Type B pancreatic cell (in vitro differentiated cells): ENCODE data around the gene CDC42EP3. TPM values are rescaled to one million over a fixed set of nuclear protein-coding genes. Genes with fewer than 3 reads are reported as not detected.

ENCODE experiments used
- DNase-seq: peaks from one replicate; pipeline ENCODE4 v3.0.0; 2021; ENCODE audit warnings: mixed read lengths; ENCODE audit not compliant: unreplicated experiment; ENCODE audit errors: extremely low spot score
- H3K27ac Mint-ChIP-seq: 2 replicates; pipeline ENCODE4 v1.8.0; 2021; ENCODE audit warnings: mild to moderate bottlenecking, mixed read lengths
- H3K27me3 Mint-ChIP-seq: 2 replicates; pipeline ENCODE4 v1.8.0; 2021; ENCODE audit warnings: mixed read lengths
- H3K36me3 Mint-ChIP-seq: 2 replicates; pipeline ENCODE4 v1.8.0; 2021; ENCODE audit warnings: mixed read lengths
- H3K4me1 Mint-ChIP-seq: one replicate; pipeline ENCODE4 v1.8.0; 2021; ENCODE audit warnings: mixed read lengths; ENCODE audit not compliant: unreplicated experiment
- H3K4me3 Mint-ChIP-seq: 2 replicates; pipeline ENCODE4 v1.8.0; 2021; ENCODE audit warnings: mild to moderate bottlenecking, mixed read lengths
- H3K9me3 Mint-ChIP-seq: 2 replicates; pipeline ENCODE4 v1.8.0; 2021; ENCODE audit warnings: mixed read lengths
- total RNA-seq: library from RNA; stranded (reverse); gene quantifications from 2 replicates; pipeline ENCODE4 v1.2.1, GENCODE V29; 2021; ENCODE audit warnings: low replicate concordance
- TF ChIP-seq, protein P1 (sequence below): fragments of 200-600 bp; sonication (generic); conservative IDR thresholded peaks from 2 replicates; pipeline ENCODE4 v1.5.0; 2021; ENCODE audit warnings: antibody characterized with exemption, mild to moderate bottlenecking

The CDC42EP3 gene
- total RNA-seq, 1 donor from 2014 or later = 43.7 TPM

- TF ChIP-seq, protein P1, sequence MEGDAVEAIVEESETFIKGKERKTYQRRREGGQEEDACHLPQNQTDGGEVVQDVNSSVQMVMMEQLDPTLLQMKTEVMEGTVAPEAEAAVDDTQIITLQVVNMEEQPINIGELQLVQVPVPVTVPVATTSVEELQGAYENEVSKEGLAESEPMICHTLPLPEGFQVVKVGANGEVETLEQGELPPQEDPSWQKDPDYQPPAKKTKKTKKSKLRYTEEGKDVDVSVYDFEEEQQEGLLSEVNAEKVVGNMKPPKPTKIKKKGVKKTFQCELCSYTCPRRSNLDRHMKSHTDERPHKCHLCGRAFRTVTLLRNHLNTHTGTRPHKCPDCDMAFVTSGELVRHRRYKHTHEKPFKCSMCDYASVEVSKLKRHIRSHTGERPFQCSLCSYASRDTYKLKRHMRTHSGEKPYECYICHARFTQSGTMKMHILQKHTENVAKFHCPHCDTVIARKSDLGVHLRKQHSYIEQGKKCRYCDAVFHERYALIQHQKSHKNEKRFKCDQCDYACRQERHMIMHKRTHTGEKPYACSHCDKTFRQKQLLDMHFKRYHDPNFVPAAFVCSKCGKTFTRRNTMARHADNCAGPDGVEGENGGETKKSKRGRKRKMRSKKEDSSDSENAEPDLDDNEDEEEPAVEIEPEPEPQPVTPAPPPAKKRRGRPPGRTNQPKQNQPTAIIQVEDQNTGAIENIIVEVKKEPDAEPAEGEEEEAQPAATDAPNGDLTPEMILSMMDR = no peak
- peaks cover 4% of the 10 kb centered on the region for H3K36me3 Mint-ChIP-seq
- H3K4me3 Mint-ChIP-seq = peak overlapping the region; percentile 35
- no peak for DNase-seq
- H3K27me3 Mint-ChIP-seq = no peaks in the 10 kb centered on the region
- H3K9me3 Mint-ChIP-seq = peaks cover 6% of the 10 kb centered on the region
- H3K4me1 Mint-ChIP-seq = peaks cover 34% of the 10 kb centered on the region
- H3K27ac Mint-ChIP-seq = peak overlapping the region; percentile 83
Measured at GRCh38 chr2:37706334-37707183, 35.1 kb upstream of the CDC42EP3 start.

- Mint-ChIP-seq H3K27me3 (no peaks in the 10 kb centered on the region), H3K4me3 (no peak overlapping the region), H3K27ac (no peak overlapping the region), H3K4me1 (peaks cover 25% of the 10 kb centered on the region), H3K36me3 (peaks cover 4% of the 10 kb centered on the region), H3K9me3 (peaks cover 11% of the 10 kb centered on the region)
- TF ChIP-seq, protein P1 = no peak
- no peak for DNase-seq
Measured at GRCh38 chr2:37705191-37705590, 33.7 kb upstream of the CDC42EP3 start.

DNA sequence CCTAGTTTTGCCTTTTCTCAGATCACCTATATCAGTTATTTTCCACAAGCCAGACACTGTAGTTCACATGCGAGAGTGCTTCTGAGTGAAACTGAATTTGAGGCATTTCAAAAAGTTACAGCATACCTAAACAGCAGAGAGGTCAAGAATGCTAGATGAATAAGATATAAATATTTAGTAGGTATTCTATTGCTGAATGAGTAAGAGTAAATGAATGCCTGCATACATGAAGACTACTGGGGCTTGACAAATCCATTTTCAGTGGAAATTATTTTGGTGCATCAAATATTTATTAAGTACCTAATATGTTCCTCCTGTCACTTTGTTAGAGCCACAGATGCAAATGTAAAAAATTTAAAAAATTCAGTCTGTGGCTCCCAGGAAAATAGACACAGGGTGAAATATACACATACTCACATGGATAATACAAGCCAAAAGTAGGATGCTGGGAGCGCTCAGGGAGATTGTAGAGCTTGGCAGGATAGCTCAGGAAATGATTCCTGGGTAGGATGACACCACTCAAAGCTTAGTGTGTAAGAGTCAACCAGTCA is 27.6 kb upstream of the CDC42EP3 start:
- Mint-ChIP-seq H3K27ac (no peak overlapping the region), H3K36me3 (peaks cover 4% of the 10 kb centered on the region), H3K4me3 (no peak overlapping the region), H3K27me3 (no peaks in the 10 kb centered on the region), H3K4me1 (no peaks in the 10 kb centered on the region), H3K9me3 (peaks cover 11% of the 10 kb centered on the region)
- DNase-seq = no peak
- TF ChIP-seq, protein P1 = no peak

- no peak for DNase-seq
- no peaks in the 10 kb centered on the region for H3K36me3 Mint-ChIP-seq
- H3K27me3 Mint-ChIP-seq = no peaks in the 10 kb centered on the region
- no peak overlapping the region for H3K27ac Mint-ChIP-seq
- H3K9me3 Mint-ChIP-seq = no peaks in the 10 kb centered on the region
- no peak overlapping the region for H3K4me3 Mint-ChIP-seq
- TF ChIP-seq, protein P1 = no peak
- H3K4me1 Mint-ChIP-seq = no peaks in the 10 kb centered on the region
Measured at GRCh38 chr2:37695336-37695735, 23.9 kb upstream of the CDC42EP3 start.

GRCh38 chr2:37692711-37693110 is 21.3 kb upstream of the CDC42EP3 start:
- DNase-seq = no peak
- Mint-ChIP-seq H3K36me3 (peaks cover 4% of the 10 kb centered on the region), H3K4me1 (peaks cover 18% of the 10 kb centered on the region), H3K27ac (no peak overlapping the region), H3K9me3 (no peaks in the 10 kb centered on the region), H3K27me3 (no peaks in the 10 kb centered on the region), H3K4me3 (no peak overlapping the region)
- TF ChIP-seq, protein P1 = no peak
